ENCODE results near the gene SH3RF1.

- TF ChIP-seq POLR2AphosphoS5 (IDR thresholded peaks at IDR 0.05; ENCODE audit: low read depth, low read length) = no peak
- no peak for TF ChIP-seq CTCF (IDR thresholded peaks at IDR 0.05)
- TF ChIP-seq, protein P1, sequence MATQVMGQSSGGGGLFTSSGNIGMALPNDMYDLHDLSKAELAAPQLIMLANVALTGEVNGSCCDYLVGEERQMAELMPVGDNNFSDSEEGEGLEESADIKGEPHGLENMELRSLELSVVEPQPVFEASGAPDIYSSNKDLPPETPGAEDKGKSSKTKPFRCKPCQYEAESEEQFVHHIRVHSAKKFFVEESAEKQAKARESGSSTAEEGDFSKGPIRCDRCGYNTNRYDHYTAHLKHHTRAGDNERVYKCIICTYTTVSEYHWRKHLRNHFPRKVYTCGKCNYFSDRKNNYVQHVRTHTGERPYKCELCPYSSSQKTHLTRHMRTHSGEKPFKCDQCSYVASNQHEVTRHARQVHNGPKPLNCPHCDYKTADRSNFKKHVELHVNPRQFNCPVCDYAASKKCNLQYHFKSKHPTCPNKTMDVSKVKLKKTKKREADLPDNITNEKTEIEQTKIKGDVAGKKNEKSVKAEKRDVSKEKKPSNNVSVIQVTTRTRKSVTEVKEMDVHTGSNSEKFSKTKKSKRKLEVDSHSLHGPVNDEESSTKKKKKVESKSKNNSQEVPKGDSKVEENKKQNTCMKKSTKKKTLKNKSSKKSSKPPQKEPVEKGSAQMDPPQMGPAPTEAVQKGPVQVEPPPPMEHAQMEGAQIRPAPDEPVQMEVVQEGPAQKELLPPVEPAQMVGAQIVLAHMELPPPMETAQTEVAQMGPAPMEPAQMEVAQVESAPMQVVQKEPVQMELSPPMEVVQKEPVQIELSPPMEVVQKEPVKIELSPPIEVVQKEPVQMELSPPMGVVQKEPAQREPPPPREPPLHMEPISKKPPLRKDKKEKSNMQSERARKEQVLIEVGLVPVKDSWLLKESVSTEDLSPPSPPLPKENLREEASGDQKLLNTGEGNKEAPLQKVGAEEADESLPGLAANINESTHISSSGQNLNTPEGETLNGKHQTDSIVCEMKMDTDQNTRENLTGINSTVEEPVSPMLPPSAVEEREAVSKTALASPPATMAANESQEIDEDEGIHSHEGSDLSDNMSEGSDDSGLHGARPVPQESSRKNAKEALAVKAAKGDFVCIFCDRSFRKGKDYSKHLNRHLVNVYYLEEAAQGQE (IDR thresholded peaks at IDR 0.05; ENCODE audit: insufficient read depth in 1 of 2, low read depth in 2 of 2, low read length in 1 of 2) = no peak
These were observed 151.2 kb downstream of the SH3RF1 start for GRCh38 chr4:169119536-169119935.
